Nephron (organoid): Measurements from ENCODE around the gene INHBE.

Experiments
- H3K27ac Mint-ChIP-seq, 3 experiments: 2 replicates each; pipeline ENCODE4 v1.8.0; 2020; ENCODE audit warnings: mixed read lengths in 3 of 3, mild to moderate bottlenecking in 2 of 3, moderate library complexity in 1 of 3
- H3K27me3 Mint-ChIP-seq: 2 replicates; pipeline ENCODE4 v1.8.0; 2021; ENCODE audit warnings: low read depth, mild to moderate bottlenecking, moderate library complexity, mixed read lengths
- H3K36me3 Mint-ChIP-seq: 2 replicates; pipeline ENCODE4 v1.8.0; 2020; ENCODE audit warnings: low read depth, mixed read lengths
- H3K4me1 Mint-ChIP-seq: 2 replicates; pipeline ENCODE4 v1.8.0; 2020; ENCODE audit warnings: mixed read lengths
- H3K4me3 Mint-ChIP-seq, 3 experiments: 2 replicates each; pipeline ENCODE4 v1.8.0; 2020; ENCODE audit warnings: mild to moderate bottlenecking in 3 of 3, mixed read lengths in 3 of 3, moderate library complexity in 2 of 3
- H3K9me3 Mint-ChIP-seq: 2 replicates; pipeline ENCODE4 v1.8.0; 2020; ENCODE audit warnings: mixed read lengths
- CTCF ChIP-seq, 3 experiments: fragments of 200-600 bp; sonication (generic); IDR thresholded peaks; one replicate each; pipeline ENCODE4 v1.5.0; 2021; ENCODE audit warnings: antibody characterized with exemption in 3 of 3; ENCODE audit not compliant: unreplicated experiment in 3 of 3

Gene INHBE

GRCh38 chr12:57461276-57461916 lies 6.3 kb downstream of the INHBE start:
- Mint-ChIP-seq H3K4me3 (peak overlapping the region; percentile 84 to 93 (median 92)), H3K9me3 (no peaks in the 10 kb centered on the region), H3K27me3 (peaks cover 29% of the 10 kb centered on the region), H3K36me3 (peaks cover 12% of the 10 kb centered on the region), H3K27ac (peak overlapping the region; percentile 88 to 99 (median 91)), H3K4me1 (peaks cover 22% of the 10 kb centered on the region)
- no peak for TF ChIP-seq CTCF (IDR thresholded peaks at IDR 0.05; ENCODE audit: unreplicated experiment in 3 of 3)

- peak overlapping the region; percentile 88 to 99 (median 91) for H3K27ac Mint-ChIP-seq
These were observed 6.8 kb downstream of the INHBE start for GRCh38 chr12:57461917-57462250.

GRCh38 chr12:57462251-57462911 lies 7.3 kb downstream of the INHBE start:
- peak; percentile 94 to 95 (median 94) for TF ChIP-seq CTCF (IDR thresholded peaks at IDR 0.05; ENCODE audit: unreplicated experiment in 3 of 3)
- peaks cover 17% of the 10 kb centered on the region for H3K36me3 Mint-ChIP-seq
- H3K4me1 Mint-ChIP-seq: peaks cover 17% of the 10 kb centered on the region
- H3K27ac Mint-ChIP-seq: peak overlapping the region; percentile 88 to 99 (median 91)
- peak overlapping the region; percentile 84 to 93 (median 92) for H3K4me3 Mint-ChIP-seq
- peaks cover 33% of the 10 kb centered on the region for H3K27me3 Mint-ChIP-seq
- H3K9me3 Mint-ChIP-seq: no peaks in the 10 kb centered on the region

More at GRCh38 chr12:57461917-57462250, 6.8 kb downstream of the INHBE start:
- H3K27me3 Mint-ChIP-seq: peaks cover 29% of the 10 kb centered on the region
- H3K36me3 Mint-ChIP-seq: peaks cover 13% of the 10 kb centered on the region
- H3K9me3 Mint-ChIP-seq: no peaks in the 10 kb centered on the region
- no peak for TF ChIP-seq CTCF (IDR thresholded peaks at IDR 0.05; ENCODE audit: unreplicated experiment in 3 of 3)
- H3K4me1 Mint-ChIP-seq: peaks cover 17% of the 10 kb centered on the region
- peak overlapping the region; percentile 84 to 93 (median 92) for H3K4me3 Mint-ChIP-seq

GRCh38 chr12:57462912-57463253 lies 7.8 kb downstream of the INHBE start:
- Mint-ChIP-seq H3K27me3 (peaks cover 35% of the 10 kb centered on the region), H3K4me3 (peak overlapping the region; percentile 82 to 88 (median 84))

GRCh38 chr12:57464569-57464968 lies 9.5 kb downstream of the INHBE start:
- Mint-ChIP-seq H3K27me3 (peaks cover 42% of the 10 kb centered on the region), H3K36me3 (peaks cover 20% of the 10 kb centered on the region), H3K4me3 (peak overlapping the region; percentile 20 to 76 (median 21)), H3K4me1 (peaks cover 12% of the 10 kb centered on the region), H3K27ac (no peak overlapping the region), H3K9me3 (no peaks in the 10 kb centered on the region)
- TF ChIP-seq CTCF (IDR thresholded peaks at IDR 0.05; ENCODE audit: unreplicated experiment in 3 of 3): no peak

More at GRCh38 chr12:57462912-57463253, 7.8 kb downstream of the INHBE start:
- peak overlapping the region; percentile 88 to 91 (median 91) for H3K27ac Mint-ChIP-seq
- no peak for TF ChIP-seq CTCF (IDR thresholded peaks at IDR 0.05; ENCODE audit: unreplicated experiment in 3 of 3)
- peaks cover 17% of the 10 kb centered on the region for H3K4me1 Mint-ChIP-seq
- no peaks in the 10 kb centered on the region for H3K9me3 Mint-ChIP-seq
- H3K36me3 Mint-ChIP-seq: peaks cover 17% of the 10 kb centered on the region
